ENCODE measurements around the gene WDPCP. TPM values are rescaled to one million over a fixed set of nuclear protein-coding genes. Genes with fewer than 3 reads are reported as not detected.

Gene WDPCP
- total and polyA plus RNA-seq, 2 donors, result 5.5 to 10.4 TPM

GRCh38 chr2:63596401-63596883 lies 8.2 kb upstream of the WDPCP start:
- Histone ChIP-seq H3K9me3 (ENCODE audit: control insufficient read depth in 2 of 2, insufficient read depth in 1 of 2, low read length in 1 of 2) (no peaks in the 10 kb centered on the region), H3K27ac (ENCODE audit: low read depth in 1 of 2, low read length in 1 of 2) (no peak overlapping the region), H3K4me1 (ENCODE audit: control insufficient read depth in 2 of 2, insufficient read depth in 2 of 2, low read length in 2 of 2) (no peaks in the 10 kb centered on the region), H3K27me3 (ENCODE audit: control insufficient read depth in 2 of 2, insufficient read depth in 1 of 2, low read length in 1 of 2) (no peaks in the 10 kb centered on the region), H3K36me3 (ENCODE audit: control insufficient read depth in 2 of 2, insufficient read depth in 2 of 2, low read length in 1 of 2) (peaks cover 4 to 70% of the 10 kb centered on the region in 2 donors), H3K4me3 (ENCODE audit: low read length in 2 of 2) (no peak overlapping the region)
- WGBS, result 99% methylated on average over 2 of the region's 2 CpGs
- DNase-seq (ENCODE audit: low read depth in 6 of 9, low spot score in 9 of 9), result no peak

GRCh38 chr2:63594660-63595059 lies 6.4 kb upstream of the WDPCP start:
- H3K4me1 ChIP-seq (ENCODE audit: control insufficient read depth in 2 of 2, insufficient read depth in 2 of 2, low read length in 2 of 2), result peaks cover 3 to 6% of the 10 kb centered on the region in 2 donors
- H3K27ac ChIP-seq (ENCODE audit: low read depth in 1 of 2, low read length in 1 of 2), result no peak overlapping the region
- H3K36me3 ChIP-seq (ENCODE audit: control insufficient read depth in 2 of 2, insufficient read depth in 2 of 2, low read length in 1 of 2), result peaks cover 0 to 57% of the 10 kb centered on the region in 2 donors
- H3K9me3 ChIP-seq (ENCODE audit: control insufficient read depth in 2 of 2, insufficient read depth in 1 of 2, low read length in 1 of 2), result no peaks in the 10 kb centered on the region
- DNase-seq (ENCODE audit: low read depth in 6 of 9, low spot score in 9 of 9), result no peak
- no peaks in the 10 kb centered on the region for H3K27me3 ChIP-seq (ENCODE audit: control insufficient read depth in 2 of 2, insufficient read depth in 1 of 2, low read length in 1 of 2)
- WGBS, result 97% methylated on average over 3 of the region's 3 CpGs
- H3K4me3 ChIP-seq (ENCODE audit: low read length in 2 of 2), result no peak overlapping the region

DNA sequence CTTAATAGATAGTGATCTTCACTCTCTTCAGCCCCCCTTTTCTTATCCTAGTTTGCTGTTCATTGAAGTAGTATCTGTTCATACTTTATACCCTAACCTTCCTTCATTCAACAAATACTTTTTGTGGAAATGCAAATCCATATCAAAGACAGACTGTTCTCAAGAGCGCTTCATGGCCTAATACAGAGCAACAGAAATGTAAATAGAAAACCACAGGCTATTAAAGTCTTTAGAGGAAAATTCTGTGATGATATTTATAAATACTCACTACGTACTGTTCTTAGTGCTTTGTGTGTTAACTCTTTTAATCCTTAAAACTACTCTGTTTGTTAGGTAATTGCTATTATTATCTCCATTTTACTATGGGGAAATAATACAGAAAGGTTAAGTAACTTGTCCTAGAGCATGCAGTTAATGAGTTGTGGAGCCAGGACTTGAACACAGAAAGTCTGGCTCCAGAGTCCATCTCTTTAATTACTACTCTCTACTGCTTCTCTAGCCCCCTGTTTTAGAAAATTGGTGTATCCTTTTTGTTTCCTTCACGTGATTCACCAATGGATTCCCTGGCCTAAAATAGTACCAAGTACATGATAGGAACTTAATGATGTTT lies 3.4 kb upstream of the WDPCP start:
- no peak for DNase-seq (ENCODE audit: low read depth in 6 of 9, low spot score in 9 of 9)
- 96% methylated on average over 3 of the region's 3 CpGs for WGBS
- Histone ChIP-seq H3K36me3 (ENCODE audit: control insufficient read depth in 2 of 2, insufficient read depth in 2 of 2, low read length in 1 of 2) (peaks cover 0 to 40% of the 10 kb centered on the region in 2 donors), H3K27ac (ENCODE audit: low read depth in 1 of 2, low read length in 1 of 2) (no peak overlapping the region), H3K9me3 (ENCODE audit: control insufficient read depth in 2 of 2, insufficient read depth in 1 of 2, low read length in 1 of 2) (no peaks in the 10 kb centered on the region), H3K4me1 (ENCODE audit: control insufficient read depth in 2 of 2, insufficient read depth in 2 of 2, low read length in 2 of 2) (peaks cover 10 to 12% of the 10 kb centered on the region in 2 donors), H3K27me3 (ENCODE audit: control insufficient read depth in 2 of 2, insufficient read depth in 1 of 2, low read length in 1 of 2) (no peaks in the 10 kb centered on the region), H3K4me3 (ENCODE audit: low read length in 2 of 2) (no peak overlapping the region)

- Histone ChIP-seq H3K27ac (ENCODE audit: low read depth in 1 of 2, low read length in 1 of 2) (no peak overlapping the region), H3K4me3 (ENCODE audit: low read length in 2 of 2) (no peak overlapping the region), H3K9me3 (ENCODE audit: control insufficient read depth in 2 of 2, insufficient read depth in 1 of 2, low read length in 1 of 2) (no peaks in the 10 kb centered on the region), H3K27me3 (ENCODE audit: control insufficient read depth in 2 of 2, insufficient read depth in 1 of 2, low read length in 1 of 2) (no peaks in the 10 kb centered on the region), H3K36me3 (ENCODE audit: control insufficient read depth in 2 of 2, insufficient read depth in 2 of 2, low read length in 1 of 2) (peaks cover 0 to 33% of the 10 kb centered on the region in 2 donors), H3K4me1 (ENCODE audit: control insufficient read depth in 2 of 2, insufficient read depth in 2 of 2, low read length in 2 of 2) (peaks cover 10 to 12% of the 10 kb centered on the region in 2 donors)
- DNase-seq (ENCODE audit: low read depth in 6 of 9, low spot score in 9 of 9), result no peak
- WGBS, result 69% methylated on average over 3 of the region's 3 CpGs
Observed at GRCh38 chr2:63590626-63591408, 2.5 kb upstream of the WDPCP start.

GRCh38 chr2:63589148-63589958 lies 1.1 kb upstream of the WDPCP start:
- peak in 8 of 9 donors; percentile 4 to 39 (median 14) for DNase-seq (ENCODE audit: low read depth in 6 of 9, low spot score in 9 of 9)
- 13% methylated on average over 26 of the region's 26 CpGs for WGBS
- peaks cover 10 to 12% of the 10 kb centered on the region in 2 donors for H3K4me1 ChIP-seq (ENCODE audit: control insufficient read depth in 2 of 2, insufficient read depth in 2 of 2, low read length in 2 of 2)

GRCh38 chr2:63587814-63588384 lies 378 bp downstream of the WDPCP start:
- DNase-seq (ENCODE audit: low read depth in 6 of 9, low spot score in 9 of 9), result peak in 1 of 9 donors; percentile 2
- H3K36me3 ChIP-seq (ENCODE audit: control insufficient read depth in 2 of 2, insufficient read depth in 2 of 2, low read length in 1 of 2), result peaks cover 0 to 11% of the 10 kb centered on the region in 2 donors
- no peaks in the 10 kb centered on the region for H3K9me3 ChIP-seq (ENCODE audit: control insufficient read depth in 2 of 2, insufficient read depth in 1 of 2, low read length in 1 of 2)
- peak overlapping the region; percentile 77 to 91 for H3K27ac ChIP-seq (ENCODE audit: low read depth in 1 of 2, low read length in 1 of 2)
- H3K4me3 ChIP-seq (ENCODE audit: low read length in 2 of 2), result peak overlapping the region; percentile 73 to 81
- no peaks in the 10 kb centered on the region for H3K27me3 ChIP-seq (ENCODE audit: control insufficient read depth in 2 of 2, insufficient read depth in 1 of 2, low read length in 1 of 2)
- H3K4me1 ChIP-seq (ENCODE audit: control insufficient read depth in 2 of 2, insufficient read depth in 2 of 2, low read length in 2 of 2), result peaks cover 10 to 12% of the 10 kb centered on the region in 2 donors
- under 1% methylated on average over 33 of the region's 33 CpGs for WGBS

More at GRCh38 chr2:63589148-63589958, 1.1 kb upstream of the WDPCP start:
- H3K27me3 ChIP-seq (ENCODE audit: control insufficient read depth in 2 of 2, insufficient read depth in 1 of 2, low read length in 1 of 2), result no peaks in the 10 kb centered on the region
- peaks cover 0 to 19% of the 10 kb centered on the region in 2 donors for H3K36me3 ChIP-seq (ENCODE audit: control insufficient read depth in 2 of 2, insufficient read depth in 2 of 2, low read length in 1 of 2)
- peak overlapping the region; percentile 73 to 81 for H3K4me3 ChIP-seq (ENCODE audit: low read length in 2 of 2)
- peak overlapping the region in 1 of 2 donors; percentile 80 for H3K27ac ChIP-seq (ENCODE audit: low read depth in 1 of 2, low read length in 1 of 2)
- no peaks in the 10 kb centered on the region for H3K9me3 ChIP-seq (ENCODE audit: control insufficient read depth in 2 of 2, insufficient read depth in 1 of 2, low read length in 1 of 2)

DNA sequence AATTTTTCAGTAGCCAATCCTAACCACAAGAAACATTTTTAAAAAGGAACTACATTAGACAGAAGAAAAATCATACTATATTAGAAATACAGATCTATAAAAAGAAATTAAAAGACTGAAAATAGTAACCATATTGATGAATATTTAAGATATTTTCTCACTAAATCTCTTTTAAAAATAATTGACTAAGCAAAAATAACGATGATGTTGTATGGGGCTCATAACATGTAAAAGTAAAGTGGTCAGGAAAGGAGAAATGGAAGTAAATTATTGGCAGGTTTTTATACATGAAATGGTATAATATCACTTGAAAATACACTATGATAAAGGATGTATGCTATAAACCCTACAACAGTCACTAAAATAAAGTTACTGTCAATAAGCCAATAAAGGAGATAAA lies 5.4 kb downstream of the WDPCP start:
- H3K4me3 ChIP-seq (ENCODE audit: low read length in 2 of 2), result no peak overlapping the region
- no peaks in the 10 kb centered on the region for H3K9me3 ChIP-seq (ENCODE audit: control insufficient read depth in 2 of 2, insufficient read depth in 1 of 2, low read length in 1 of 2)
- DNase-seq (ENCODE audit: low read depth in 6 of 9, low spot score in 9 of 9), result no peak
- H3K4me1 ChIP-seq (ENCODE audit: control insufficient read depth in 2 of 2, insufficient read depth in 2 of 2, low read length in 2 of 2), result peaks cover 3 to 4% of the 10 kb centered on the region in 2 donors
- 97% methylated on average over 1 of the region's 1 CpG for WGBS
- no peaks in the 10 kb centered on the region for H3K36me3 ChIP-seq (ENCODE audit: control insufficient read depth in 2 of 2, insufficient read depth in 2 of 2, low read length in 1 of 2)
- no peak overlapping the region for H3K27ac ChIP-seq (ENCODE audit: low read depth in 1 of 2, low read length in 1 of 2)
- H3K27me3 ChIP-seq (ENCODE audit: control insufficient read depth in 2 of 2, insufficient read depth in 1 of 2, low read length in 1 of 2), result no peaks in the 10 kb centered on the region

GRCh38 chr2:63581298-63581961 lies 6.8 kb downstream of the WDPCP start:
- WGBS, result 99% methylated on average over 5 of the region's 5 CpGs
- H3K9me3 ChIP-seq (ENCODE audit: control insufficient read depth in 2 of 2, insufficient read depth in 1 of 2, low read length in 1 of 2), result no peaks in the 10 kb centered on the region
- H3K36me3 ChIP-seq (ENCODE audit: control insufficient read depth in 2 of 2, insufficient read depth in 2 of 2, low read length in 1 of 2), result no peaks in the 10 kb centered on the region
- no peak overlapping the region for H3K4me3 ChIP-seq (ENCODE audit: low read length in 2 of 2)
- no peak for DNase-seq (ENCODE audit: low read depth in 6 of 9, low spot score in 9 of 9)
- H3K27me3 ChIP-seq (ENCODE audit: control insufficient read depth in 2 of 2, insufficient read depth in 1 of 2, low read length in 1 of 2), result no peaks in the 10 kb centered on the region
- no peak overlapping the region for H3K27ac ChIP-seq (ENCODE audit: low read depth in 1 of 2, low read length in 1 of 2)
- H3K4me1 ChIP-seq (ENCODE audit: control insufficient read depth in 2 of 2, insufficient read depth in 2 of 2, low read length in 2 of 2), result no peaks in the 10 kb centered on the region

All from thymus (tissue), 11 donors.